GM13976 (cell line): ENCODE results near the gene CIRBP.

Experiments used
- DNase-seq: peaks from one replicate; pipeline ENCODE4 v3.0.0; 2012; ENCODE audit warnings: low spot score
- CTCF ChIP-seq: IDR thresholded peaks from 2 replicates; pipeline ENCODE4 v1.5.1; 2012; ENCODE audit warnings: borderline replicate concordance, mild to moderate bottlenecking; ENCODE audit not compliant: insufficient read depth; ENCODE audit errors: extremely low read depth, missing control alignments, control extremely low read depth
- in situ Hi-C: fragments of 300-500 bp; cut with MboI; formaldehyde crosslinking; loops from one replicate; pipeline ENCODE4 v1.12.0; 2022; ENCODE audit warnings: low sequenced_read_pairs, mixed read lengths, inconsistent platforms; ENCODE audit not compliant: unreplicated experiment

CIRBP gene

GRCh38 chr19:1223018-1223855 lies 45.9 kb upstream of the CIRBP start:
- in situ Hi-C loops = no loop called here
- peak; percentile 77 for DNase-seq
- peak; percentile 47 for TF ChIP-seq CTCF

GRCh38 chr19:1224047-1224825 lies 44.9 kb upstream of the CIRBP start:
- in situ Hi-C loops = no loop called here
- no peak for TF ChIP-seq CTCF
- no peak for DNase-seq

- no peak for TF ChIP-seq CTCF
- in situ Hi-C loops = no loop called here
- no peak for DNase-seq
Measured at GRCh38 chr19:1224847-1225246, 44.3 kb upstream of the CIRBP start.

GRCh38 chr19:1225440-1226226 lies 43.5 kb upstream of the CIRBP start:
- in situ Hi-C loops = no loop called here
- TF ChIP-seq CTCF = no peak
- no peak for DNase-seq

GRCh38 chr19:1226227-1226518 lies 43.0 kb upstream of the CIRBP start:
- no peak for DNase-seq
- no peak for TF ChIP-seq CTCF
- in situ Hi-C loops = no loop called here

- in situ Hi-C loops = no loop called here
- no peak for TF ChIP-seq CTCF
- DNase-seq = no peak
Measured at GRCh38 chr19:1226522-1227303, 42.4 kb upstream of the CIRBP start.
